HG03378 (cell line): ENCODE data around the gene CAV1.

ENCODE experiments used
- ATAC-seq: cut with Tn5 transposase; IDR thresholded peaks from one replicate; pipeline ENCODE4 v1.9.1; 2021; ENCODE audit warnings: mild to moderate bottlenecking, moderate library complexity; ENCODE audit not compliant: unreplicated experiment

CAV1 gene

GRCh38 chr7:116610210-116610609 is 85.4 kb downstream of the CAV1 start:
- ATAC-seq: no peak

- ATAC-seq: no peak
These were observed 85.9 kb downstream of the CAV1 start for GRCh38 chr7:116610721-116611120.
